BJ (cell line): ENCODE data around the gene MEF2C. TPM values are rescaled to one million over a fixed set of nuclear protein-coding genes. Genes with fewer than 3 reads are reported as not detected.

Experiments used
- CTCF ChIA-PET: fragments of 350-600 bp; formaldehyde crosslinking; extraction: SDS; loops from one replicate; lab custom pipeline; 2021; ENCODE audit warnings: antibody characterized with exemption, inconsistent platforms; lab: Yijun Ruan, JAX
- POLR2A ChIA-PET: fragments of 300-600 bp; sonication (Branson Sonifier 250); formaldehyde crosslinking; extraction: SDS; loops from one replicate; lab custom pipeline; 2021; ENCODE audit warnings: antibody characterized with exemption; lab: Charles Lee
- DNase-seq: peaks from one replicate; pipeline ENCODE4 v3.0.0-alpha.2; 2011; ENCODE audit warnings: low read depth
- H3K27me3 ChIP-seq: 2 replicates; pipeline ENCODE4 v1.6.0; 2011; ENCODE audit warnings: low read length; ENCODE audit not compliant: control insufficient read depth, insufficient read depth
- H3K36me3 ChIP-seq: 2 replicates; pipeline ENCODE4 v1.5.1; 2011; ENCODE audit warnings: low read length; ENCODE audit not compliant: control insufficient read depth, insufficient read depth
- H3K4me3 ChIP-seq: 2 replicates; pipeline ENCODE4 v1.5.1; 2011; ENCODE audit warnings: low read depth, mild to moderate bottlenecking, control low read depth, low read length
- polyA plus RNA-seq: library from polyadenylated mRNA; depleted of rRNA; stranded (reverse); fragments of >200 nt; gene quantifications from 2 replicates; pipeline ENCODE4 v1.2.3, GENCODE V29; 2011
- TF ChIP-seq, protein P1 (sequence below): IDR thresholded peaks from 2 replicates; pipeline ENCODE4 v1.5.1; 2011; ENCODE audit warnings: low read depth, mild to moderate bottlenecking, control low read depth, inconsistent platforms, low read length, moderate library complexity; ENCODE audit not compliant: insufficient read depth

MEF2C gene
- polyA plus RNA-seq, 1 experiment: 1.6 TPM

DNA sequence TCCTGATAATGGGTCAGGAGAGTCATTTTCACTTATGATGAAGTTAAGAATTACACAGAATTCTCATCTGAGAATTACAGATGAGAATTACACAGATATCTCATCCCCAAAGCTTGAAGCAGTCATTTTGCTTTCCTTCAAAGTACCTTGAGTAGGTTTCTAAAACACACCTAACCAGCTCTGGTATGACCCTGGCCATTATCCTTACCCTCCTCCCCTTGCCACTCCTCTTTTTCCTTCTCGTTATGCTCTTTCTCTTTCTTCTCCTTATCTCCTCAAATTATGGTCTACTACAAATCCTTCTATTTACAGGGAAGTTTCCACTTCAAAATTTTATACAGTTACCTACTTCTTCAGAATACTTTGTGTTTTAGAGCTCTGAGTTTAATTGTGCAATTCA, 44.5 kb downstream of the MEF2C start:
- CTCF ChIA-PET: no interaction called here
- no peaks in the 10 kb centered on the region for H3K27me3 ChIP-seq
- DNase-seq: no peak
- POLR2A ChIA-PET: no interaction called here
- H3K4me3 ChIP-seq: no peak overlapping the region
- TF ChIP-seq, protein P1, sequence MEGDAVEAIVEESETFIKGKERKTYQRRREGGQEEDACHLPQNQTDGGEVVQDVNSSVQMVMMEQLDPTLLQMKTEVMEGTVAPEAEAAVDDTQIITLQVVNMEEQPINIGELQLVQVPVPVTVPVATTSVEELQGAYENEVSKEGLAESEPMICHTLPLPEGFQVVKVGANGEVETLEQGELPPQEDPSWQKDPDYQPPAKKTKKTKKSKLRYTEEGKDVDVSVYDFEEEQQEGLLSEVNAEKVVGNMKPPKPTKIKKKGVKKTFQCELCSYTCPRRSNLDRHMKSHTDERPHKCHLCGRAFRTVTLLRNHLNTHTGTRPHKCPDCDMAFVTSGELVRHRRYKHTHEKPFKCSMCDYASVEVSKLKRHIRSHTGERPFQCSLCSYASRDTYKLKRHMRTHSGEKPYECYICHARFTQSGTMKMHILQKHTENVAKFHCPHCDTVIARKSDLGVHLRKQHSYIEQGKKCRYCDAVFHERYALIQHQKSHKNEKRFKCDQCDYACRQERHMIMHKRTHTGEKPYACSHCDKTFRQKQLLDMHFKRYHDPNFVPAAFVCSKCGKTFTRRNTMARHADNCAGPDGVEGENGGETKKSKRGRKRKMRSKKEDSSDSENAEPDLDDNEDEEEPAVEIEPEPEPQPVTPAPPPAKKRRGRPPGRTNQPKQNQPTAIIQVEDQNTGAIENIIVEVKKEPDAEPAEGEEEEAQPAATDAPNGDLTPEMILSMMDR: no peak
- no peaks in the 10 kb centered on the region for H3K36me3 ChIP-seq

DNA sequence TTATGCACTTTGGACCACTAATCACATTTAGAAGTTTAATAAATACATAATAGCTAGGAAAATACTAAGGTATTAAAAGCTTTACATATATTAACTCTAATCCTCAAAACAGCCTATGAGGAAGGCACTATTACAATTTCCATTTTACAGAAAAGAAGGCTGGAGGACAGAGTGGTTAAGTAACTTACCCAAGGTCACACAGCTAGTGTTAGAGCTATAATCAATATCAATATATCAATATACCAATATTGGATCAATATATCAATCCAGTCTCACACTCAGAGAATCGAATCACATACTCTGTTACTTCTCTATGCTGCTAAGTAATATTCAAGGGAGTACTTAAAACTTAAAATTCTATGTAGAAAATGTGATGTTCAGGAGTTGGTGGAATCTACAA, 45.2 kb downstream of the MEF2C start:
- CTCF ChIA-PET: no interaction called here
- DNase-seq: no peak
- POLR2A ChIA-PET: no interaction called here
- TF ChIP-seq, protein P1: no peak
- H3K27me3 ChIP-seq: no peaks in the 10 kb centered on the region
- H3K4me3 ChIP-seq: no peak overlapping the region
- H3K36me3 ChIP-seq: no peaks in the 10 kb centered on the region

DNA sequence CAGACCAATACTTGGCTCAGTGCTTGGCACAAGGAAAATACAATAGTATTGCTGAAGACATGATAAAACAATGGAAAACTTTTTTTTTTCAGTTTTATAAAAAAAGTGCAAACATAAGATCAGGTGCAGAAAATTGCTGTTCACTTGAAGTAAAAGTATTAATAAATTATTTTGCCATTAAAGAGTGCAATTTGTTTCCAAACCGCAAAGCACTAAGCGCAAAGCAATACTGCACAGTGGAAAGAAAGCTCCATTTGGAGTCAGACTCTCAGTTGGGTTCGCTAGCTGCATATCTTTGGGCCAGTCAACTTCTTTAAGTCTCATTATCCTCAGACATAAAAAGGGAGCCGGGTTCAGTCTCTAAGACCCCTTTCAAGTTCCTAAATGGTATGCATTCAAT, 45.8 kb downstream of the MEF2C start:
- ChIA-PET CTCF (no interaction called here), POLR2A (interaction anchor here (0.7 kb wide), 1 partner anchor 12 kb away, joined by 7 read pairs; no protein-coding TSS in a partner anchor)
- no peak overlapping the region for H3K4me3 ChIP-seq
- no peaks in the 10 kb centered on the region for H3K27me3 ChIP-seq
- DNase-seq: no peak
- H3K36me3 ChIP-seq: no peaks in the 10 kb centered on the region
- TF ChIP-seq, protein P1: no peak

DNA sequence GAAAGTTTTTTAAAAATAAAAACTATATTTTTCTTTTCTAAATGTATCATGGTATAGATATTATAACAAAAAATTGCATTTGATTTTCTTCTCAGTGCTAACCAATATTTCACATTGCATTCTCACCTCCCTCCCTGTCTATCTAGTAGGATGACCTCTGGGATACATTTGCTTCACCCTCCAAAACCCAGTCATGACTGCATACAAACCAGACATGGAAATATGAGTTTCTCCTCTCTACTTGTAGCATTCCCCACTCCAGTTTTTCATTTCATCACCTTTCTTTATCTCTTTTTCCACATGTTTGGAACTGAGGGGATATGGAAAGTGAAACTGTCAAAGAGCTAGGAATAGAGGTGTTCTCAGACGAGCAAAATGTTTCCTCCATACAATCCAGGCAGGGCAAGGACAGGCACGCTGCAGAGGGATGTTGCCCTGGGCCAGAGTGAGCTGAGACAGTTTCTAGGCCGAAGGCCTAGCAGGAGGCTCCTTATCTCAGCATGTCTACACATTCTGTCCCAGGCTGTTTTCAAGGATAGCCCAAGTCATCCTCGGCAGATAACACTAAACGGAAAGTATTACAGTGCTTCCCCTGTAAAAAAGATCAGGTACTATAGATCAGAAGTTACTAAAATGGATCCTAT, 46.7 kb downstream of the MEF2C start:
- Histone ChIP-seq H3K4me3 (no peak overlapping the region), H3K27me3 (no peaks in the 10 kb centered on the region), H3K36me3 (no peaks in the 10 kb centered on the region)
- no peak for DNase-seq
- TF ChIP-seq, protein P1: no peak
- CTCF ChIA-PET: no interaction called here
- POLR2A ChIA-PET: interaction anchor here (0.7 kb wide), 1 partner anchor 12 kb away, joined by 7 read pairs; no protein-coding TSS in a partner anchor

DNA sequence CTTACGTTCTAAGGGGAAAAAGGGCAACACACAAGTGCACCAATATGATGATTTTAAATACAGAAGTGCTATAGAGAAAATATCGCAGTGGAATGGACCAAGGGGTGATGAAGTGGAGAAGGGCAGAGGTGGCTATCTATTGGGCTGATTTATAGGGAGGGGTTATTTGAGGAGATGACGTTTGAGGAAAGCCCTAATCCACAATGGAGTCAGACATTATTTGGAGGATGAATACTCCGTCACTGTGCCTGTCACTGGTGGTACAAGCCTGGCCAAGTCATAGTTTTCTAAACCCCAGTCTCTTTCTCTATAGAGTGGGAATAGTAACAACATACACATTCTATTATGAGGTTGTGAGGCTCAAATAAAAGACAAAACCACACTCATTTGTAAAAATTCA, 48.5 kb downstream of the MEF2C start:
- CTCF ChIA-PET: no interaction called here
- Histone ChIP-seq H3K4me3 (no peak overlapping the region), H3K27me3 (no peaks in the 10 kb centered on the region), H3K36me3 (no peaks in the 10 kb centered on the region)
- DNase-seq: no peak
- POLR2A ChIA-PET: no interaction called here
- TF ChIP-seq, protein P1: no peak
